ENCODE data around the gene LGALS14. TPM values are rescaled to one million over a fixed set of nuclear protein-coding genes. Genes with fewer than 3 reads are reported as not detected.
"Not testable (repeated sequence)": the region's sequence is repeated elsewhere in the genome, so short reads cannot be mapped to it uniquely, and the experiment has no call there.

LGALS14 gene
- total RNA-seq = not detected

GRCh38 chr19:39704181-39705044 lies at the start of gene LGALS14:
TSS of gene LGALS14 (plus strand) at chr19:39704481. CDS start at chr19:39704529, 48 bp downstream.
- DNase-seq (ENCODE audit: low spot score) = no peak
- Histone ChIP-seq H3K27me3 (no peaks in the 10 kb centered on the region), H3K4me1 (no peaks in the 10 kb centered on the region), H3K9me3 (no peaks in the 10 kb centered on the region), H3K36me3 (no peaks in the 10 kb centered on the region), H3K27ac (no peak within 1 kb of the TSS), H3K4me3 (no peak within 1 kb of the TSS)
- no peak for TF ChIP-seq CTCF (IDR thresholded peaks at IDR 0.05)

GRCh38 chr19:39655613-39656012 lies 48.7 kb upstream of the LGALS14 start, which contains the start of gene LGALS16:
TSS of gene LGALS16 (plus strand) at chr19:39655913. CDS start at chr19:39655962, 49 bp downstream.
- DNase-seq (ENCODE audit: low spot score) = no peak
- Histone ChIP-seq H3K9me3 (no peaks in the 10 kb centered on the region), H3K36me3 (no peaks in the 10 kb centered on the region), H3K27ac (no peak within 1 kb of the TSS), H3K4me1 (no peaks in the 10 kb centered on the region), H3K27me3 (no peaks in the 10 kb centered on the region), H3K4me3 (no peak within 1 kb of the TSS)
- no peak for TF ChIP-seq CTCF (IDR thresholded peaks at IDR 0.05)

GRCh38 chr19:39659791-39660190 lies 44.5 kb upstream of the LGALS14 start:
- no peaks in the 10 kb centered on the region for H3K27me3 ChIP-seq
- DNase-seq (ENCODE audit: low spot score) = no peak
- H3K27ac ChIP-seq = no peak overlapping the region
- TF ChIP-seq CTCF (IDR thresholded peaks at IDR 0.05) = no peak
- no peaks in the 10 kb centered on the region for H3K4me1 ChIP-seq
- H3K9me3 ChIP-seq = no peaks in the 10 kb centered on the region
- no peak overlapping the region for H3K4me3 ChIP-seq
- H3K36me3 ChIP-seq = no peaks in the 10 kb centered on the region

GRCh38 chr19:39660661-39661060 lies 43.6 kb upstream of the LGALS14 start:
- no peak for TF ChIP-seq CTCF (IDR thresholded peaks at IDR 0.05)
- Histone ChIP-seq H3K4me1 (no peaks in the 10 kb centered on the region), H3K9me3 (no peaks in the 10 kb centered on the region), H3K27me3 (no peaks in the 10 kb centered on the region), H3K36me3 (no peaks in the 10 kb centered on the region), H3K4me3 (no peak overlapping the region), H3K27ac (no peak overlapping the region)
- no peak for DNase-seq (ENCODE audit: low spot score)

GRCh38 chr19:39661565-39661964 lies 42.7 kb upstream of the LGALS14 start:
- Histone ChIP-seq H3K4me1 (no peaks in the 10 kb centered on the region), H3K27ac (no peak overlapping the region), H3K9me3 (no peaks in the 10 kb centered on the region), H3K4me3 (no peak overlapping the region), H3K36me3 (no peaks in the 10 kb centered on the region), H3K27me3 (no peaks in the 10 kb centered on the region)
- DNase-seq (ENCODE audit: low spot score) = no peak
- no peak for TF ChIP-seq CTCF (IDR thresholded peaks at IDR 0.05)

GRCh38 chr19:39669860-39670259 lies 34.4 kb upstream of the LGALS14 start:
- not testable (repeated sequence) for H3K27me3 ChIP-seq; H3K4me1 ChIP-seq; DNase-seq (ENCODE audit: low spot score); H3K36me3 ChIP-seq; H3K4me3 ChIP-seq; H3K9me3 ChIP-seq; H3K27ac ChIP-seq
